HG03469 (cell line): ENCODE results near the gene MROH2B.

Experiments
- ATAC-seq: cut with Tn5 transposase; IDR thresholded peaks from one replicate; pipeline ENCODE4 v1.9.1; 2021; ENCODE audit warnings: mild to moderate bottlenecking, moderate library complexity, moderate number of reproducible peaks; ENCODE audit not compliant: unreplicated experiment

The MROH2B gene

GRCh38 chr5:41071242-41071641 is at the start of gene MROH2B:
TSS of gene MROH2B (minus strand) at chr5:41071342. CDS start at chr5:41070852, 490 bp downstream.
- no peak for ATAC-seq

- ATAC-seq, result no peak
Observed at GRCh38 chr5:41120600-41120999, 49.5 kb upstream of the MROH2B start.

GRCh38 chr5:41118177-41118576 is 47.0 kb upstream of the MROH2B start:
- ATAC-seq, result no peak

DNA sequence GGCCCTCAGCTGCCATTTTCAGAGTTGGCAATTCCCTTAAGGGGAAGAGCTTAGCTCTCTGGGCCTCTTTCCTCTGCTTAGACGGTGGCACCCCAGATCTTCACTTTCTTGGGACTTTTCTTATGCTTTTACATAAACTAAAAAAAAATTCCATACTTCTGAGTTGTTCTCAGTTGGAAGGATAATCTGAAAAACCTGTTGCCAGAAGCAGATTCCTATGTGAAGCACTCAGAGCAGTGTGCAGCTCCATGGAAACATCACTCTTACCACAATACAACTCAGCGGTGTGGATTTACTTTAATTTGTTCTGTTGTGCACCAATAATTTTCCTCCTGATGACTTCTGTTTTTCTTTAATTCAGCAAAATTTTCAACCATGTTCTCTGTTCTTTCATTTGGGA is 44.1 kb upstream of the MROH2B start:
- no peak for ATAC-seq

GRCh38 chr5:41112486-41113455 is 41.6 kb upstream of the MROH2B start:
- no peak for ATAC-seq

DNA sequence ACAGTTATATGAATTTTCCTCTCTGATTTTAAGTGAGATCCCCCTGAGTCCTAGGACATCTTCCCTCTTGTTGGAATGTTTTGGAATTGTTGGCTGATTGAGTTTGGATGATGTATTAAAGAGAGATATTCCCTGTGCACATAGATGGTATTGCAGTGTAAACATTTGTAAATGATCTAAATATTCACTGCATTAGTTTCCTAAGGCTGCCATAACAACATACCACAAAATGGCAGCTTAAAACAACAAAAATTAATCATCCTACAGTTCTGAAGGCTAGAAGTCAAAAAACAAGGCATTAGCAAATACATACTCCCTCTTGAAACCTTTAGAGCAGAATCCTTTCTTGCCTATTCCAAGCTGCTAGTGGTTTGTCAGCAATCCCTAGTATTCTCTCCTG is 38.0 kb upstream of the MROH2B start:
- no peak for ATAC-seq

- no peak for ATAC-seq
Observed at GRCh38 chr5:41102341-41102740, 31.2 kb upstream of the MROH2B start.

GRCh38 chr5:41097642-41098041 is 26.5 kb upstream of the MROH2B start:
- peak; percentile 77 for ATAC-seq

GRCh38 chr5:41095324-41096101 is 24.4 kb upstream of the MROH2B start:
- no peak for ATAC-seq

- ATAC-seq, result no peak
Observed at GRCh38 chr5:41094871-41095270, 23.7 kb upstream of the MROH2B start.

DNA sequence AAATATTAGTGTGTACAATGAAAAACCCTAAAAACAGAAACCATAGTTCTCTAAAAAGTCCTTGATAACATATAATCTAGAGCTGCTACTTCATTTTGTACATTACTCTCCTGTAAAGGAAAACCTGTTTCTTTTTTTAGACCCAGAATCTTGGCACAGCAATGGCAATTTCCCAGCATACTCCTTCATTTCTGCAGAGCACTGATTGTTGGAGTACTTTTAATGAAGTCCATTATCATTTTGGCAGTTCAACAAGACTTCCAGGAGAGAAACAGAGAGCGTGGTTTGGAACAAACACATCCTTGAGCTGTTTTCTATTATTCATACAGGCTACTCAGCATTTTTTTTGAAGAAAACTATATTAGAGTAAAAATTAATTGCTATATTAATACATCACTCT is 22.7 kb upstream of the MROH2B start:
- no peak for ATAC-seq

DNA sequence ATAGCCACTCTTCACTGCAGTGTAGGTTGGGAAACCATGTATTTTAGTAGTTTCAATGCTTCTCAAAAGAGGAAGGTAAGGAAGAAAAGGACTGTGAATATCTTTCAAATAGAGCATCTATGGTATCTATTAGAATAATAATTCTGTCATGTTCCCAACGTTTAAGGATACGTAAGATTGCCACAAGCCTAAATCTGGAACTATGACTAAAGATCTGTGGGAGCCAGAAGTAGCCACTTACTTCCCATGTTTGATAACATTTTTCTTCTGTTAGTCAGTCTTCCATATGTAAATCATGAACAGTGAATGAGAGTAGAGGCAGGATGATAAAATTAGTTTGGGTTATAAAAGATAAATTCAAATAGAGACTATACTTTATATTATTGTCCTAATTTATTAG is 16.3 kb upstream of the MROH2B start:
- no peak for ATAC-seq

DNA sequence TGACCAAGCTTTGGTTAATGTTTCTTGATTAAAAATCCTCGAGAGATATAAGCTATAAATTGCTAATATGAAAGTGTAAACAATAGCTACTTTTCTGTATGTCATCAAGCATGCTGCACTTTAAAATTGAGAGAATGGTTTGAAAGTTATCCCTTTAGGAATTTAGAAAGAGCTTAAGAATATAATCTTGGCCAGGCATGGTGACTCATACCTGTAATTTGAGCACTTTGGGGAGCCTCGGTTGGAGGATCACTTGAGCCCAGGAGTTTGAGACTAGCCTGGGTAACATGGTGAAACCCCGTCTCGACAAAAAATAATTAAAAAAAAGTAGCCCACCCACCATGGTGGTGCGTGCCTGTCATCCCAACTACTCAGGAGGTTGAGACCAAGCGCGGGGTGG is 12.2 kb upstream of the MROH2B start:
- no peak for ATAC-seq

DNA sequence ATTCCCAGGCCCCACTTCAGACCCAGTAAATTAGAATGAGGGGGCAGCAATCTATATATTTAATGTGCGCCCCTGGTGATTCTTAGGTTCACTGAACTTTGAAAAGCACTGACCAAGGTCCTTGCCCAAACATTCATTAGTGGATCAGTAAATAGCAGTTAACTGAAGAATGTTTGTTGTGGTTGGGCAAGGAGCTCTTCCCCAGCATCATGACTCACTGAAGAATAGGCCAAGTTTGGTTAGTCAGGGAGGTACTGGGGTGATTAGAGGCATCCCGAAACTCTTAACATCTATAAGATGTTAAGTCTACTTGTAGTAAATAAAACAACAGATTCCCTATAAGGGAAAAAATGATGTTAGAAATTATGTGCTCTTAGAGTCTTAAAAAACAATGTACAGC is 833 bp upstream of the MROH2B start:
- ATAC-seq, result no peak

- no peak for ATAC-seq
Observed at GRCh38 chr5:41067714-41068568, 3.2 kb downstream of the MROH2B start.

DNA sequence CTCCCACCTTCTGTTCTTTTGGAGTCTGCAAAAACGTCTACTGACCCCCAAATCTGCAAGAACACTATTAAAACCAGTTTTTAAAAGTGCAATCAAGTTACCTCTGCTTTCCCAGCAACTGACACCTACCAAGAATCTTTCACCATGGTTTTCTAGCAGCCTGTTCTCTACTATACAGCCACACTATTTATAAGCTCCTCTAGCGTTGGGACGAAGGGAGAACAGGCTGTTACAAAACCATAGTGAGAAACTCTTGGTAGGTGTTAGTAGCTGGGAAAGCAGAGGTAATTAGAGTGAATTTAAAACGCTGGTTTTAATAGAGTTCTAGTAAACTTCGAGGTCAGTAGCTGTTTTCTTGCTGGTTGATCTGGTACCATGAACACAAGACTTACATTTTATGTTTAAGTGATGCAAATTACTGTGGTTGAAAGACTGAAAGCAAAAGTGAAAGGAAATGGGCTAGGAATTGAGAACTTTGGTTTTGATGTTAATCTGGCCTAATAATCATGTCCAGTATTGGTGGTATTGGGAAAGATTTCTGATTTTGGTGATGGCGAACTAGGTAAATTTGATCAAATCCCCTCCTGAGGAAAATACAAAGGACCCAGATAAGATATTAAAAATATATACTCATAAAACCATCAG is 5.3 kb downstream of the MROH2B start:
- no peak for ATAC-seq

DNA sequence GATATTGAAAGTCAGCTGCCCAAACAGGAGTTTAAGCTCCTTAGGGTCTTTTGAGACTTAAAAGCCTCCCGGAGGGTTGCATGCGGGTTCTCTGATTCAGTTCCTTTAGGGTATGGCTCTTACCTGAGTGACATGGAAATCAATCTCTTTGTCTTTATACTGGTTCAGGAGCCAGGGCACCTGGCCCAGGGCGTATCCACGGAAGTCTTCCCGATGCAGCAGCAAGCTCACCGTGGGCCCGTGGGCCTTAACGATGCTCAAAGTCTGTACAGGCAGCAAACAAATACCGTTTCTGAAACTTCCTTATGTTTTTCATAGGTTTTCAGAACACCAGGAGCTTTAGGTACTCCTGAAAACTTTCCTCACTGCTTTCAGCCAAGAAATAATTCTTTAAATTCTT is 13.2 kb downstream of the MROH2B start:
- ATAC-seq, result no peak

GRCh38 chr5:41057231-41057630 is 13.9 kb downstream of the MROH2B start:
- no peak for ATAC-seq

DNA sequence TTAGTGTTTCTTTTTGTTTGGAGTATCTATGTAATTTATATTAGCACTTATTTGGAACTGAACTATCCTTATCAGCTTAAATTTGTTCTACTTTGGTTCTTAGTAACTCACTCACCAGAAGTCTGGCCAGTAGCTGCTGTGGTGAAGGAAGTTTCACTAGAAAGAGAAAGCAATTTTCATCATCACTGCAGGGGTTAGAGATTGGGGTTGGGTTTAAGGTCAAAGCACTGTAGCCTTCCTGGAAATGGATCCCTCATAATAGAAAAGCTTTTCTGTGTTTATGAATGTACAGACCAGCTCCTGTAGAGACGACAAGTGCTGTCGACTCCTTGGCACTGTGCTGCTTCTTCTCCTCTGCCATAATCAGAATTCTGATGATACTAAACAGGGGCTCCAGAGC is 22.2 kb downstream of the MROH2B start:
- no peak for ATAC-seq

DNA sequence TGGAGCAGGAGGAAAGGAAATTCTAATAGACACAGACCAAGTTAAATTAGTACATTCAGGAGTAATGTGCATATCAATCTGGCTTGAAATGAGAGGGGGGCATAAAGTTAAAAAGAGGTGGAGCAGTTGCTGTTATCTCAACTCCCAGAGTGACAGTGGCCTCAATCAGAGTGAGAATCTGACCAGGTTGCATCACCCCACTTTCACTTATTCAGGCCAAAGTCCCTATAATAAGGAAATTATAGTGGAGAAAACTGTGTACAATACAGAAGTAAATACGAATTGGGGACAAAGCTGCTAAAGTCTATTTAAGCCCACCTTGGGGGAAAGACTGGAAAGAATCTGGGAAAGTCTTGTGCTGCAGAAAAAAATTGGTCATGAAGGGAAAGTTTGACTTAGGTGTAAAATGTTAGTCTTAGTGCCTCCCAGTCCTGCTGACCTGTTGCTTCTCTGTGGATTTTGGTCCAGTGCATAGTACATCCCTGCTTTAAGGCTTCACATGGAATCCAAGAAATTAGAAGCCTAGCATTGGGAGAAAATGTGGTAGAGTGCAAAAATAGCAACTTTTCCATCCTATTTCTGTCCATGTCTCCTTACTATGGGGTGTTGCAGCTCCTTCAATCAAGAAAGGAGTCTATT is 27.9 kb downstream of the MROH2B start:
- ATAC-seq, result no peak
